ENCODE measurements around the gene CERS6.

- TF ChIP-seq CTCF (IDR thresholded peaks at IDR 0.05): no peak
- no peak for TF ChIP-seq POLR2A (IDR thresholded peaks at IDR 0.05; ENCODE audit: low read depth)
- TF ChIP-seq EP300 (IDR thresholded peaks at IDR 0.05): no peak
Observed at GRCh38 chr2:168798076-168798887, 342.2 kb downstream of the CERS6 start.

All from esophagus muscularis mucosa (tissue), 4 donors.